ENCODE measurements around the gene EIF4G1.
A peak's percentile ranks its signal among the peaks of the same experiment; 100 is the strongest.

- TF ChIP-seq CTCF (IDR thresholded peaks at IDR 0.05) (no peak), POLR2A (IDR thresholded peaks at IDR 0.05) (peak; percentile 31)
Measured at GRCh38 chr3:184336547-184337398, 22.4 kb downstream of the EIF4G1 start.
